ENCODE results near the gene ATP1A1.
A peak's percentile ranks its signal among the peaks of the same experiment; 100 is the strongest.

The ATP1A1 gene

GRCh38 chr1:116418091-116418830 lies 45.2 kb downstream of the ATP1A1 start:
- no peak for TF ChIP-seq CTCF (IDR thresholded peaks at IDR 0.05; ENCODE audit: low read depth, low read length, missing control alignments)
- H3K4me3 ChIP-seq (replicated peaks; ENCODE audit: low read depth, low read length): peak overlapping the region; percentile 84

GRCh38 chr1:116420417-116421200 lies 47.6 kb downstream of the ATP1A1 start:
- DNase-seq (ENCODE audit: extremely low read depth, low read depth): no peak
- no peak for TF ChIP-seq CTCF (IDR thresholded peaks at IDR 0.05; ENCODE audit: low read depth, low read length, missing control alignments)
- no peak overlapping the region for H3K4me3 ChIP-seq (replicated peaks; ENCODE audit: low read depth, low read length)

More at GRCh38 chr1:116418091-116418830, 45.2 kb downstream of the ATP1A1 start:
- peak; percentile 24 for DNase-seq (ENCODE audit: extremely low read depth, low read depth)

- DNase-seq (ENCODE audit: extremely low read depth, low read depth): no peak
- H3K4me3 ChIP-seq (replicated peaks; ENCODE audit: low read depth, low read length): no peak overlapping the region
Observed at GRCh38 chr1:116424438-116424837, 51.4 kb downstream of the ATP1A1 start.

GRCh38 chr1:116424863-116425262 lies 51.8 kb downstream of the ATP1A1 start:
- DNase-seq (ENCODE audit: extremely low read depth, low read depth): no peak
- H3K4me3 ChIP-seq (replicated peaks; ENCODE audit: low read depth, low read length): no peak overlapping the region
- no peak for TF ChIP-seq CTCF (IDR thresholded peaks at IDR 0.05; ENCODE audit: low read depth, low read length, missing control alignments)

More at GRCh38 chr1:116424438-116424837, 51.4 kb downstream of the ATP1A1 start:
- no peak for TF ChIP-seq CTCF (IDR thresholded peaks at IDR 0.05; ENCODE audit: low read depth, low read length, missing control alignments)

GRCh38 chr1:116425987-116426386 lies 52.9 kb downstream of the ATP1A1 start:
- no peak for DNase-seq (ENCODE audit: extremely low read depth, low read depth)
- H3K4me3 ChIP-seq (replicated peaks; ENCODE audit: low read depth, low read length): no peak overlapping the region
- no peak for TF ChIP-seq CTCF (IDR thresholded peaks at IDR 0.05; ENCODE audit: low read depth, low read length, missing control alignments)

GRCh38 chr1:116426401-116426800 lies 53.4 kb downstream of the ATP1A1 start:
- TF ChIP-seq CTCF (IDR thresholded peaks at IDR 0.05; ENCODE audit: low read depth, low read length, missing control alignments): no peak
- no peak overlapping the region for H3K4me3 ChIP-seq (replicated peaks; ENCODE audit: low read depth, low read length)
- DNase-seq (ENCODE audit: extremely low read depth, low read depth): no peak

Data from HFF-Myc (cell line).